GM18867 (cell line): ENCODE measurements around the gene TMEM132A.
"Not testable (repeated sequence)": the region's sequence is repeated elsewhere in the genome, so short reads cannot be mapped to it uniquely, and the experiment has no call there.

ENCODE experiments used
- ATAC-seq: cut with Tn5 transposase; IDR thresholded peaks from one replicate; pipeline ENCODE4 v1.9.1; 2021; ENCODE audit warnings: mild to moderate bottlenecking, moderate library complexity; ENCODE audit not compliant: unreplicated experiment

TMEM132A gene

GRCh38 chr11:60952742-60953170 is 28.5 kb downstream of the TMEM132A start:
- ATAC-seq = peak; percentile 6

DNA sequence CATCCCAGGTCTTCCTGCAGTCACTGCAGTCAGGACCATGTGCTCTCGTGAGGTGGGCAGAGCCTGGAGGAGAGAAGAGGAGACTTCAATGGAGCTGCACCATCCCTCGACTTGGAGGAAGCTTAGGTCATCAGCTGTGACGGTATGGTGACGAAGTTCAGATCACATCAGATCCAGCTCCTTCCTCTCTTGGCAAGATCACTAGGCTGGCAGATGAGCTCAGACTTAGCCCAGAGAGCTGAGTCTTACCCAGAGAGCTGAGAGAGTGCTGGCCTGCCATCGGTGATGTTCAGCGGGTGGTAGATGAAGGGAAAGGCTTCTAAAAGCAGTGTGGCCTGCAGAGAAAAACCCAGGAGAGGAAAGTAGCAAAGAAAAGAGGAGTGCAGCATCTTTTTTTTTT is 29.5 kb downstream of the TMEM132A start:
- no peak for ATAC-seq

DNA sequence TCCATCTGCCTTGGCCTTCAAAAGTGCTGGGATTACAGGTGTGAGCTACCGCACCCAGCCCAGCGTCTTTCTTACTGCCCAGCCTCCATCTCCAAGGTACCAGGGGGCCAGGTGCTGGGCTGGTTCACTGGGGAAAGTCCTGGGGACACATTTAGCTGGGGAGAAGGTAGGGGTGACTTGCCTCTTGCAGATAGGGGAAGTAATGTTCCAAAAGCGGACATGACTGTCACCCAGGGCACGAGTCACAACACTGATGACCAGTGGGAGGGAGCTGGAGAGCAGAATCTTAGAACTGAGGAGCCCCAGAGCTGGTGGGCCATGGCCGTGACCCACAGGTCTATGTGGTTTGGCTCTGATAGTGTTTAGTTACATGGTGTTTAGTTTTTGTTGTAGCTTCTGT is 30.2 kb downstream of the TMEM132A start:
- ATAC-seq = no peak

GRCh38 chr11:60955571-60955970 is 31.3 kb downstream of the TMEM132A start:
- ATAC-seq = no peak

GRCh38 chr11:60957188-60957587 is 32.9 kb downstream of the TMEM132A start:
- ATAC-seq = no peak

GRCh38 chr11:60959431-60959830 is 35.2 kb downstream of the TMEM132A start:
- ATAC-seq = no peak

- ATAC-seq = no peak
Measured at GRCh38 chr11:60960405-60960804, 36.1 kb downstream of the TMEM132A start.

DNA sequence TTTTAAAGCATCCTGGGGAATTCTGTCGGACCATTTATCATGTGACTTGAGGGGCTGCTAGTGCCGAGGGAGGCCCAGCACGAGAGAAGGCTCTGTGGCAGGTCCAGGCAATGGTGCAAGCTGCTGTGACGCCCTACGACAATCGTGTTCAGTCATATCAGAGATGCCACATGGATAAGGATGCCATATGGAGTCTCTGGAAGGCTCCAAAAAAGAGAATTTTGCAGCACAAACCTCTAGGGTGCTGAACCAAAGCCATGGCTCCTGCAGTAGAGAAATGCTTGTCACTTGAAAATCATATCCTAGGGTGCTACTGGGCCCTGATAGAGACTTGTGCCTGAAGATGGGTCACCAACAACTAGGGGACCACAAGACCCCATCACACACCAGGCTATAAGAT is 40.5 kb downstream of the TMEM132A start:
- ATAC-seq = no peak

GRCh38 chr11:60966890-60967289 is 42.6 kb downstream of the TMEM132A start:
- ATAC-seq = no peak

DNA sequence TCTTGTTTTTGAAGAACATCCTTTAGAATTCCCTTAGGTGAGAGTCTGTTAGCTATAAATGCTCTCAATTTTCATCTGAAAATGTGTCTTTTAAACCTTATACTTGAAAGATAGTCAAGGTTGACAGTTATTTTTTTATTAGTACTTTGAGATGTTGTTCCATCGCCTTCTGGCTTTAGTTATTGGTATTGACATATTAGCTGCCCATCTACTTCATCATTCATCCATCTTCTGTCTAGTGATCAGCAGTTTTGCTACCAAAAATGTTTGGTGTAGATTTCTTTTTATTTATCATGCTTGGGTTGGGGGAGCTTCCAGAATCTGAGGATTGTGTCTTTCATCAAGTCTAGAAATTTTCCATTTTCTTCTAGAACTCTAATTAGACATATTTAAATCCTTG is 44.0 kb downstream of the TMEM132A start:
- ATAC-seq = no peak

DNA sequence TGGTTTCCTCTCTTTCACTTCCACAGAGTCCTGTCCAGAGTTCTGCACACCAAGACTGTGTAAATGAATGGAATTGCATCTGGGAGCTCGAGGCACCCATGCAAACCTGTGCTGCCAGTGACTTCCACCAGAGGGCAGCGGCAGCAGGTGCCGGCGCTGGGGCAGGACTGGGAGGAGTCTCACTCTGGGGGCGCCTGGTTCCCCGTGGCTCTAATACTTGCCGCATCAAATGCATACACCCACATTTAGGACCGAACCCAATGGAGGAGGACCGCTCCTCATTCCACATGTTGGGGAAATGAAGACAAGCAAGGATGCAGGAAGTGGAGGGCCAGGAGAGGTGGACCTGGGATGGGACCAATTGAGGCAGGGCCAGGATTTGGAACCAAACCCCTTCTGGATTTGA is 46.1 kb downstream of the TMEM132A start:
- ATAC-seq = peak; percentile 60

- no peak for ATAC-seq
Measured at GRCh38 chr11:60970890-60971289, 46.6 kb downstream of the TMEM132A start.

DNA sequence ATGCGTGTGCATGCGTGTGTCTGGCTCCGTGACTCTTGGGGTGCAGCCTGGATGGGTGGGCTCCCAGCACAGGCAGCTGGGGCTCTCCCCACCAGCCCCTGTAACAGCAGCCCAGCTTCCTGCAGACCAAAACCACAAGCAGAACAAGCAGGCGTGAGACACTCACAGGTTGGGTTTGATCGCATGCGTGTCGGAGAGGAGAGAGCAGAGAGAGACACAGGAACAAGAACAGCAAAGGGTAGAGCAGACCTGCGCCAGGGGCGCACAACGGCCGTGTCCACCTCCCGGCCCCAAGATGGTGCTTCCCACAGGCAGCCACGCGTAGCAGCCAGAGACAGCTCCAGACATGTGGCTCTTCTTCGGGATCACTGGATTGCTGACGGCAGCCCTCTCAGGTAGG is 47.3 kb downstream of the TMEM132A start, which contains the start of gene CD6:
Gene CD6, plus strand, starts transcription at position 161 of the 400 bp plus-strand sequence. Its CDS starts 186 bp downstream, at position 347.
- ATAC-seq = no peak

DNA sequence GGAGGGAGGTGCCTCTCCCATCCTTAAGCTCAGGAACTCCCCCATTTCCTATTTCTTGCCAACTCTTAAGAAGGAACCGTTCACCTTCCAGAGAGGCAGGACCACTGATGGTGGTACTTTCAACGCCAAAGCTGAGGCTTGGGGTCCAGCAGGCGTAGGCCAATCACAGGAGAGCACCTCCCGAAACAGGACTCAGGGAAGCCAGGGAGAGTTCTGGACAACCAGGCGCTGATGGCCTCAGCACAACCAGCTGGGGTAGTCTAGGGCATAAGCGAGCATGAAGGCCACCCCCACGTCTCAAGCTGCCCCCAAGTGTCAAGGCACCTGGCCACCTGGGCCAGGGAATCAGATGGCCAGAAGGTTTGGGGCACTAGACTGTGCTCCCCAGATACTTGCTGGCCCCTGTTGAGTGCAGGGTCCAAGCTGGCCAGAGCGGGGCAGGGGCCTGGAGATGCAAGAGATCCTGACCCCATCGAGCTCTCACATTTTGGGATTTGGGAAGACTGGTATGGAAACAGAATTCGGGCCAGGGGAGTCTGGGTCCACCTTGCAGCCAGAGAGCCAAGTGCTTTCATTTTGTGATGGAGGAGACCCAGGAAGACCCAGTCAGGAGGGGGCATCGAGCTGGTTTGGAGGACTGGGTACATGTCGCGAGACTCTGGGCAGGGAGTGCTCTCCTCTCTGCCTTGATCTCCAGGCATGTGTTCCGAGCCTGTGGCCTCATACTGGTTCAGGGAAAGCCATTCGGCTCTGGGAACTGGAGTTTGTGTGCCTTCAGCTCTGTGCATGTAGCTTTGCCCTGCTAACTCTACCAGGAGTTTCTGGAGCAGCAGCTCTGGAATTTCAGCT is 48.1 kb downstream of the TMEM132A start:
- no peak for ATAC-seq

DNA sequence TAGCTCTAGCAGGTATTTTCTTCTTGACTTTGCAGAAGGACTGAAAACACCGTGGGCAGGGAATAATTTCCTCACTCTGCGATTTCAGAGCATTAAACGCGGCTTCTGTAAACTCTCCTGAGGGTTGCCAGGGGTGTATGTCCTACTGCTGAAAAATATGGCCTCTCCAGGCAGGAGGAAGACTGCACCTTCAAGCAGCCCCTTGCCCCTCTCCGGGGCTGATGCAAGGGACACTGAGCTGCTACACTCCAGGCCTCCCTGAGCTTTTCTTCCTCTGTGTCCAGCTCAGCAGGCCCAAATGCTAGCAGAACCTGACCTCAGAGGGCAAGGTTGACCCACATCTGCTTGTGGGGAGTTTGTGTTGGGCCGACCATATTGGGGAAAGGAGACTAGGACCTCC is 49.4 kb downstream of the TMEM132A start:
- ATAC-seq = no peak

DNA sequence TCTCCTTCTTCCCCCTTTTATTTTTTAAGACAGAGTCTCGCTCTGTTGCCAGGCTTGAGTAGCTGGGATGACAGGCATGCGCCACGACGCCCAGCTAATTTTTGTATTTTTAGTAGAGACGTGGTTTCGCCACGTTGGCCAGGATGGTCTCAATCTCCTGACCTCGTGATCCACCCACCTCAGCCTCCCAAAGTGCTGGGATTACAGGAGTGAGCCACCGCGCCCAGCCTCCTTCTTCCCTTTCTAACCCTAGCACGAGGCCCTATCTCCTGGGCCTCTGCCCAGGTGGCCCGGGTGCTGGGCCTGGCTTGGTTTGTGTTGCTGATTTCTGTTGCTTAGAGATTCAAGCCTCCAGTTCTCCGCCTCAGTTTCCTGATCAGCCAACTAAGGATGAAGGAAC is 50.1 kb downstream of the TMEM132A start:
- not testable (repeated sequence) for ATAC-seq

- ATAC-seq = no peak
Measured at GRCh38 chr11:60974726-60975125, 50.5 kb downstream of the TMEM132A start.

DNA sequence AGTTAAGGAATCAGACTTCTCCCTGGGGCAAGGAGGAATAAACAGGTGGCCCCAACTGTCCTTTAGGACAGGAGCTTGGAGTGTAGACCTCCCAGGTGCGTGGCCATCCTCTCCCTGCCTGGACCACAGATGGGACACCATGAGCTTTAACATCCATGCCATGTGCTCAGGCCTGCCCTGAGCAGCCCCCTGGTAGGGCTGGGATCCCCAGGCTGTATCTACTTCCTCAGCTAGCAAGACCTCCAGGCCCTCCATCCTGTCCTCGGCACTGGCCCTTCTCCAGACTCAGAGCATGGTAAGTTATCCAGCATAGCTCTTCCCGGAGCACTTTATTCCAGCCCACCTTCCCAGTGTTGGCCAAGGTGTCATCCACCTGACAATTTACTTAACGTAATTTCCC is 53.0 kb downstream of the TMEM132A start:
- no peak for ATAC-seq

- ATAC-seq = no peak
Measured at GRCh38 chr11:60977836-60978235, 53.6 kb downstream of the TMEM132A start.

GRCh38 chr11:60978546-60979380 is 54.5 kb downstream of the TMEM132A start:
- peak; percentile 57 for ATAC-seq

DNA sequence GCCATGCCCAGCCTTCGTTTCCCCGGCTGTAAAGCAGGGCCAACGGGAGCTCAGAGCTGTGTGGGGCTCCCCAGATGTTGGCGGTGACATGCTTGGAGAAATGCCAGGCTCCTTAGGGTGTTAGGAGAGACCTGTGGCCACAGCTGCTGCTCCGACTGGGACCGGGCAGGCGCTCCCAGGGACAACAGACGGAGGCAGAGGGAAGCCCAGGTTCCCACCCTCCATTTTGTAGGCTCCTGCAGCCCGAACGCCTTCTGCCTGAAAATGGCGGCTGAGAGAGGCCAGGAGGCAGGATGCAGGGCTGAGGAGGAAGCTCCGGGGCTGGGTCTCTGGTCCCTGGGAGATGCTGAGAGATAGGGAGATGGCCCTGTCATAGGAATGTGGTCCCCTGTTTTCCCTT is 57.3 kb downstream of the TMEM132A start:
- no peak for ATAC-seq

GRCh38 chr11:60982184-60982583 is 57.9 kb downstream of the TMEM132A start:
- ATAC-seq = no peak
